Measurements from ENCODE around the gene SLC24A4.

SLC24A4 gene

GRCh38 chr14:92549859-92550230, 226.9 kb downstream of the SLC24A4 start:
- DNase-seq = peak; percentile 39

Measured in fibroblast of skin of back (primary cell).